GM12864 (cell line): ENCODE measurements around the gene ODC1.

Experiments used
- DNase-seq: peaks from one replicate; pipeline ENCODE4 v3.0.0-alpha.2; 2011; ENCODE audit warnings: low read depth
- H3K4me3 ChIP-seq: 2 replicates; pipeline ENCODE4 v1.5.1; 2011; ENCODE audit warnings: mild to moderate bottlenecking, low read depth, low read length, control low read depth
- CTCF ChIP-seq: IDR thresholded peaks from 2 replicates; pipeline ENCODE4 v1.5.1; 2011; ENCODE audit warnings: low read depth, mild to moderate bottlenecking, moderate library complexity, low read length, control low read depth, inconsistent platforms; ENCODE audit errors: missing control alignments

ODC1 gene

GRCh38 chr2:10477443-10478297 lies 29.5 kb upstream of the ODC1 start:
- no peak for DNase-seq
- TF ChIP-seq CTCF, result no peak
- no peak overlapping the region for H3K4me3 ChIP-seq

GRCh38 chr2:10476723-10477442 lies 28.8 kb upstream of the ODC1 start:
- H3K4me3 ChIP-seq, result no peak overlapping the region
- no peak for DNase-seq
- TF ChIP-seq CTCF, result no peak

GRCh38 chr2:10475811-10476660 lies 27.9 kb upstream of the ODC1 start:
- DNase-seq, result no peak
- H3K4me3 ChIP-seq, result no peak overlapping the region
- no peak for TF ChIP-seq CTCF

- H3K4me3 ChIP-seq, result no peak overlapping the region
- DNase-seq, result no peak
- no peak for TF ChIP-seq CTCF
Measured at GRCh38 chr2:10475221-10475722, 27.1 kb upstream of the ODC1 start.

GRCh38 chr2:10473121-10473756 lies 25.1 kb upstream of the ODC1 start:
- H3K4me3 ChIP-seq, result no peak overlapping the region
- TF ChIP-seq CTCF, result no peak
- DNase-seq, result no peak

GRCh38 chr2:10471955-10472354 lies 23.8 kb upstream of the ODC1 start:
- no peak for TF ChIP-seq CTCF
- no peak for DNase-seq
- H3K4me3 ChIP-seq, result no peak overlapping the region
